GM19193 (cell line): ENCODE data around the gene MEF2A.

Experiments used
- POLR2A ChIP-seq: IDR thresholded peaks from 4 replicates; pipeline ENCODE4 v1.6.1; 2011; ENCODE audit not compliant: insufficient read depth, insufficient read length; ENCODE audit errors: extremely low read depth

Gene MEF2A

DNA sequence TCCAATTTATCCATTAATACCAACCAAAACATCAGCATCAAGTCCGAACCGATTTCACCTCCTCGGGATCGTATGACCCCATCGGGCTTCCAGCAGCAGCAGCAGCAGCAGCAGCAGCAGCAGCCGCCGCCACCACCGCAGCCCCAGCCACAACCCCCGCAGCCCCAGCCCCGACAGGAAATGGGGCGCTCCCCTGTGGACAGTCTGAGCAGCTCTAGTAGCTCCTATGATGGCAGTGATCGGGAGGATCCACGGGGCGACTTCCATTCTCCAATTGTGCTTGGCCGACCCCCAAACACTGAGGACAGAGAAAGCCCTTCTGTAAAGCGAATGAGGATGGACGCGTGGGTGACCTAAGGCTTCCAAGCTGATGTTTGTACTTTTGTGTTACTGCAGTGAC, 146.6 kb downstream of the MEF2A start:
- no peak for TF ChIP-seq POLR2A

DNA sequence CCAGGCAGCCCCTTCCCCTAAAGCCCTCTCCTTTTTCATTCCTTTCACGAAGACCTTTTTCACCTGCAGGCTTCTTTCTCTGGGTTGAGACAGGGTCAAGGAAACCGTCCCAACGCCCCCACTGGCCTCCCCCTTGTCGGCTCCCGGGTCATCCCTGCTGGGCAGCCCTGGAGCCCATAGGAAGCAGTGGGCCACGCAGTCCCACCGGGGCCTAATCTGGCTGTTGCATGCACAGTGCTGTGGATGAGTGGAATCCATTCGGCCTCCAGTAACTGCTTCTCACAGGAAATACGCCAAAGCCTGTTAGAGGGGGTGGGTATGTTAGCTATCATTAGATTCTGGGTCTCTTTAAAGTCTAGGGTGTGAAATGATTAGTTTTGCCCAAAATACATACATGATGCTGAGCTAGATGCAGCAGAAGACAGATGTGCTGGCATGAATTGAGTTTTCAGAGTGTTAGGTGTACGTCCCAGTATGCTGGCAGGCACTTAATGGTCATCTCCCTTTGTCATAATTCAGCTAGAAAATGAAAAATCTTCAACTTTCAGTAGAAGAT, 150.8 kb downstream of the MEF2A start:
- TF ChIP-seq POLR2A, result no peak

- no peak for TF ChIP-seq POLR2A
Measured at GRCh38 chr15:99717161-99718009, 151.6 kb downstream of the MEF2A start.

DNA sequence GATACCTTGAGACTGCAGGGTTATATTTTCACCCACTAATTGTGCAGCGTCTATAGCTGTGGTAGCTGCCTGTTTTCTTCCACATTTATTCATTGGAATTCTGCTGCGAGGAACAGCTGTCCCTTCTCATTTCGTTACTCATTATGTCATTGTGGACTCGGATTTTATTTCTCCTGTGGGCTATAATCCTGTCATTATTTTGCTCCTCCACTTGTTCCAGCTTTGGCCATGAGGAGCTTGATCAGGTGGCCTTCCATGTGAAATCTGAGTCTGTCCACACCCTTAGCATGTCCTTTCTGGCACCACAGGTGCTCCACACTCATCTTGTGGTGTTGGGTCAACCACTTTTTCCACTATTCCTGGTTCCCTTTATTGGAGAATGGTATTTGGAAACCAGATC, 152.6 kb downstream of the MEF2A start:
- no peak for TF ChIP-seq POLR2A

DNA sequence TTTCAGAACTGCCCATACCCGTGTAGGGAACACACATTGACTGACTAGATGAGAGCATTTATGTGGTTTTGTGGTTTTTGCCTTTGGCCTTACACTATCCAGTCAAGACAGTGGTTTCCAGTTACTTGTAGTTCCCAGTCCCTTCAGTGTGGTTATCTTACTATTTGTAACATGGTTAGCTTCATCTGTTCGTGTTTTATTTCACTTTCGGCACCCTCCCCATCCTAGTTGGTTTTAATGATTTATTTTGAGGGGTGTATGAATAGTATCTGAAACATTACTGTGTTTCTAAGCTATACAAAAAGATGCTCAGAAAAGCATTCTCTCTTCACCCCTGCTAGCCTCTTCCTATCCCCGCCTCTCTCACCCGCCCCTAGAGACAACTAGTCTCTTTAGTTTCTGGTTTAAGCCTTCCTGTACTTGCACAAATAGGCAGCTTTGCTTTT, 153.3 kb downstream of the MEF2A start:
- TF ChIP-seq POLR2A, result no peak

GRCh38 chr15:99720533-99720932, 154.7 kb downstream of the MEF2A start:
- no peak for TF ChIP-seq POLR2A

DNA sequence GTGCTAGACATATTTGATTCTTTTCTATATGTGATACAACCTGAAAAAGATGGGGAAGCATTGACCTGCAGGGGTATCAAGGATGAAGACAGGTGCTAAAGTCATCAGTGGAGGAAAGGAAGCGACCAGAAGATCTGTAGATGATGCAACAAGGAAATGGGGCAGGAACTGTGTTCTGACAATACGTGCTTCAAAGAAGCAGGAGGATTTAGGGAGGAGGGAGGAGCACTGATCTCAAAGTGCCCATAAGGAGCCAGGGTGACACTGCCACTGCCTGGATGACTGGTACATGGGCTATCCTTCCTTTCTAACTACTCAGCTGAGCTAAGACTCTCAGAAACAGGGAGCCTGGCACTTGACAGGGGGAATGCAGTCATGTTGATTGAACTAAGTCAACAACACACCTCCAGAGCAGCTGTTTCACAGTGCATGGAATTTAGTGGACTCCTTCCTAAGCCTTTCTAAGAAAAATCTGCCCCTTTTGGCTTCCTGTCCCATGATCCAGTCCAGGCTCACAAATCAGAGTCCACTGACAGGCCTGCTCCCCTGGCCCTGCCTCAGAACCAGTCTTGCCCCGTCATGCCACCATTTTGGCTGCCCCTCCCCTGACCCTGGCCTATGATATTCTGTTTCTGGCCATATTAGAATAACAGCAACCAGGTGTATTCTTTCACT, 155.5 kb downstream of the MEF2A start:
- no peak for TF ChIP-seq POLR2A

- no peak for TF ChIP-seq POLR2A
Measured at GRCh38 chr15:99721896-99722295, 156.1 kb downstream of the MEF2A start.

DNA sequence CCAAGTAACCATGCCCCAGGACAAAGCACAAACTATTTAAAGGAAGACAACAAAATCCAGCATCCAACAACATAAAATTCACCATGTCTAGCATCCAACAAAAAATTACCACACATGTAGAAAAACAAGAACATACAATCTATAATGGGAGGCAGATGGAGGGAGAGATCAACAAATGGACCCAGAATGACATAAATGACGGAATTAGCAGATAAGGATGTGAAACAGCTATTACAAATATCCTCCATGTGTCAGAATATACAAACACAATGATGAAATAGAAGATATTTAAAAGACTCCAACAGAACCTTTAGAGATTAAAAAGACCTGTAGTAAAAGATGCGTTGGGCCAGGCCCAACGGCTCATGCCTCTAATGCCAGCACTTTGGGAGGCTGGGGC, 156.6 kb downstream of the MEF2A start:
- no peak for TF ChIP-seq POLR2A

- TF ChIP-seq POLR2A, result no peak
Measured at GRCh38 chr15:99726333-99726732, 160.5 kb downstream of the MEF2A start.

DNA sequence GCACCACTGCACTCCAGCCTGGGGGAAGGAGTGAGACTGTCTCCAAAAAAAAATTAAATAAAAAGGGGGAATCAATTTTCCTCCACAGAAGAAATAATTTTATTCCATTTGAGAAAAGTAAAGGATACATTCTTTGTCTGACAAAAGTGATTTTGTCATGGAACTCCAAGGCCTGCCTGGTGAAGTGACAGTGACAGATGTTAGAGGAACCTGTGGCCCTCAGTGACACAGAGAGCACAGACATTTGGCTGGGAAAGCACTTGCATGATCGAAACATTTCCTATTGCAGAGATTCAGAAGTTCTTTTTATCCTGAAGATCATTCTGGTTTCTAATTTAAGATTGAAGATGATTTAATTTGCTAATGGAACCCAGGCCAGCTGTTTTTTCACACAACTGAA, 161.5 kb downstream of the MEF2A start:
- no peak for TF ChIP-seq POLR2A

DNA sequence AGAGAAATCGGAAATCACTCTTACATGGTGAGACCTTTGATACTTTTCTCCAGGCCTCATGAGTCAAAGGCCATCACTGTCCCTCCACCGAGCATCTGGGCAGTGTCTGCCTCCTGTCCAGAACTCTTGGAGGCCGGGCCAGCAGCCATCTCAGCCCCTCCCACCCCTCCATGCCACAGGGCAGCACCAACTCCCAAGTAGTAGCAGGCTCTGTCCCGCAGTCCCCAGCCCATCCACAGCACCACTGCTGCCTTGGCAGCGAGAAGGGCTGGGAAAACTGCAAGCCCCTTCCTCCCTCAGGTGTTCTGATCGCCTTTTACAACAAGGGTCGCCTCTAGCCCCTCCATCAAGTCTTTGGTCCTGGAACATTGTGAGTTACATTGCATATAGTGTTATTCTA, 161.9 kb downstream of the MEF2A start:
- no peak for TF ChIP-seq POLR2A

DNA sequence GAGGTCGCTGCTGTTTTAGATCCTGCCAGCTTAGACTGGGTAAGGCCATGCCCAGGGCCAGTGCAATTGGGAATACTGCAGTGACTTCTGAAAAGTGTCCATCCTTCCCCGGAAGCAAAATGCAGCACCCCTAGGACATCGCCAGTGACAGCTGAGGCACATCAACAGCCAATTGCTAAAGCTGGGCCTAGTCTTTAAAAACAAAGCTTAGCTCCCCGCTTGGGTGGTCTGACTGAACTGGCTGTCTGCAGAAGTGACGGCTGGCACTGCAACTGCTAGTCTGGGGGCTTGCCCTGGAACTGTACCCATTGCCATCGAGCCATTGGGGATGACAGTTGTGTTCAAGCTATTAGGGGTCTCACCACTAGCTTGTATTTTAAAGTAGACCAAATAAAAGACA, 163.1 kb downstream of the MEF2A start:
- no peak for TF ChIP-seq POLR2A

GRCh38 chr15:99729327-99729726, 163.5 kb downstream of the MEF2A start:
- TF ChIP-seq POLR2A, result no peak

DNA sequence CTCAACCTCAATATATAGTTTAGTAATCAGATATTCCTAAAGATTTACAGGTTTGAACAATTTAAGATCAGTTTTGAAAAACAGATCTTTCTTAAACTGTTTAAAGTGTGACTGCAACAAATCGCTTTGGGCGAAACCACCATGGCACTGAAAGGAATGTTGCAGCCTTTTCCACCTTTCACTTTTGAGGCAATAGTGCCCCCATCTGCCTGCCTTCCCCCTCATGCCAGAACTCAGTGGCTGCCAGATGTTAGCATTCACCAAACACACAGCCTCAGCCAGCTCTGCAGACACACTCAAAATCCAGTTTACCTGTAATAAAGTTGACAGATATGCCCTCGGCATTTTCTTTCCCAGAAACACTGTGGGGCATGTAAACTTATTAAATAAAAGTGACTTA, 164.1 kb downstream of the MEF2A start:
- no peak for TF ChIP-seq POLR2A
